Colonic mucosa (tissue), 4 donors: Measurements from ENCODE around the gene ADAMTSL1. TPM values are rescaled to one million over a fixed set of nuclear protein-coding genes. Genes with fewer than 3 reads are reported as not detected.

Experiments used
- DNase-seq: peaks from one replicate; pipeline ENCODE4 v3.0.0-alpha.2; 2020
- H3K27ac ChIP-seq: fragments of 200-600 bp; one replicate; pipeline ENCODE4 v1.8.0; 2021
- H3K27me3 ChIP-seq: fragments of 200-600 bp; one replicate; pipeline ENCODE4 v1.8.0; 2021
- H3K36me3 ChIP-seq: fragments of 200-600 bp; one replicate; pipeline ENCODE4 v1.8.0; 2021
- H3K4me1 ChIP-seq: fragments of 200-600 bp; one replicate; pipeline ENCODE4 v1.8.0; 2021; ENCODE audit warnings: mild to moderate bottlenecking
- H3K4me3 ChIP-seq: fragments of 200-600 bp; one replicate; pipeline ENCODE4 v1.8.0; 2021
- H3K9ac ChIP-seq, 2 donors: one replicate each; pipeline ENCODE4 v1.7.0; 2013; ENCODE audit warnings: control low read depth in 2 of 2, low read depth in 2 of 2, low read length in 2 of 2
- H3K9me3 ChIP-seq: fragments of 200-600 bp; one replicate; pipeline ENCODE4 v1.8.0; 2021
- intact Hi-C: fragments of 100-400 bp; cut with DNase I; formaldehyde crosslinking; loops from one replicate; pipeline ENCODE4 v1.14.1; 2022
- total RNA-seq, 2 donors: library from RNA; stranded (reverse); fragmentation: NEBNext Ultra II Directional in 1 of 2; extraction: Animal tissue kit (Norgen Biotek cat#: 25700) in 1 of 2; gene quantifications; one replicate each; pipeline ENCODE4 v1.2.1, GENCODE V29; 2021
- TF ChIP-seq, protein P1 (sequence below): fragments of 200-600 bp; IDR thresholded peaks from one replicate; pipeline ENCODE4 v1.8.0; 2022; ENCODE audit warnings: antibody characterized with exemption, mild to moderate bottlenecking
- donor health status: healthy.
- donor health status: DM: no; HTN: no; CAD: no.
- donor health status: DM: no; HTN: no; CAD: no.

ADAMTSL1 gene
- total RNA-seq, 2 donors from 2014 or later = 10.2 to 14.7 TPM

DNA sequence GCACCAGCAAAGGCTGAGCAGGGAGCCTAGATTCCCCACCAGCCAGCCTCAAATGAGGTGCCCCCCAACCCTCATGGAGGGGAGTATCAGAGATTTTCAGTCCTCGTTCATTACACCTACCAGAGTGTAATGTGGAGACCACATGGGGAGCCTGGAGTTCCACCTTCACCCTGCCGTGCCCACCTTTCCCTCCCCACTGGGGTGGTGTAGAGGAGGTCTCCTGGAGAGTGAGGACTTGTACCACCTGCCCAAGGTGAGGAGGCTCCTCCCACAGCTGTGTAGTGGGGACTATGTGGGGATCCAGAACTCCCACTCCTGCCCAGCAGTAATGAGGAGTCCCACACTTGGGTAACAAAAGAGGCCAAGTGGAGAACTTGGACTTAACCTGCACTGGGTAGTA is 337.2 kb downstream of the ADAMTSL1 start:
- Histone ChIP-seq H3K4me3 (no peak overlapping the region), H3K27ac (peak overlapping the region; percentile 51), H3K9ac (no peak overlapping the region), H3K27me3 (no peaks in the 10 kb centered on the region), H3K36me3 (no peaks in the 10 kb centered on the region), H3K4me1 (no peaks in the 10 kb centered on the region), H3K9me3 (no peaks in the 10 kb centered on the region)
- TF ChIP-seq, protein P1, sequence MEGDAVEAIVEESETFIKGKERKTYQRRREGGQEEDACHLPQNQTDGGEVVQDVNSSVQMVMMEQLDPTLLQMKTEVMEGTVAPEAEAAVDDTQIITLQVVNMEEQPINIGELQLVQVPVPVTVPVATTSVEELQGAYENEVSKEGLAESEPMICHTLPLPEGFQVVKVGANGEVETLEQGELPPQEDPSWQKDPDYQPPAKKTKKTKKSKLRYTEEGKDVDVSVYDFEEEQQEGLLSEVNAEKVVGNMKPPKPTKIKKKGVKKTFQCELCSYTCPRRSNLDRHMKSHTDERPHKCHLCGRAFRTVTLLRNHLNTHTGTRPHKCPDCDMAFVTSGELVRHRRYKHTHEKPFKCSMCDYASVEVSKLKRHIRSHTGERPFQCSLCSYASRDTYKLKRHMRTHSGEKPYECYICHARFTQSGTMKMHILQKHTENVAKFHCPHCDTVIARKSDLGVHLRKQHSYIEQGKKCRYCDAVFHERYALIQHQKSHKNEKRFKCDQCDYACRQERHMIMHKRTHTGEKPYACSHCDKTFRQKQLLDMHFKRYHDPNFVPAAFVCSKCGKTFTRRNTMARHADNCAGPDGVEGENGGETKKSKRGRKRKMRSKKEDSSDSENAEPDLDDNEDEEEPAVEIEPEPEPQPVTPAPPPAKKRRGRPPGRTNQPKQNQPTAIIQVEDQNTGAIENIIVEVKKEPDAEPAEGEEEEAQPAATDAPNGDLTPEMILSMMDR = no peak
- intact Hi-C loops = no loop called here
- no peak for DNase-seq

DNA sequence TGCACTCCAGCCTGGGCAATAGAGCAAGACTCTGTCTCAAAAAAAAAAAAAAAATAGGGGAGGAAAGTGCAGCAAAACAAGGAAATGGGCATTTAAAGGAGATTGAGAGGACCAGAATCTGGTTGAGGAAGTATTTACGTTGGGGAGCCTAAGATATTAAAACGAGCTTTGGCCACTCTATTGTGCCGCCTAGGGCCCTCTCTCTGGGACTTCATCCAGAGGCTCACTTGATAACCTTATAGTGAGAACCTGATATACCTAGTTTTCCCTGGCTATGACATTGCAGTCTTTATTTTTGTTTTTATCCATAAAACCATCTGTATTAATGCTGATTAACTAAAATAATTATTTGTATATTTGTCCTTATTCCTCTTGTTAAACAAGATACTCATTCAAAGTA is 345.5 kb downstream of the ADAMTSL1 start:
- Histone ChIP-seq H3K4me1 (no peaks in the 10 kb centered on the region), H3K9me3 (no peaks in the 10 kb centered on the region), H3K36me3 (no peaks in the 10 kb centered on the region), H3K27ac (no peak overlapping the region), H3K9ac (no peak overlapping the region), H3K4me3 (no peak overlapping the region), H3K27me3 (no peaks in the 10 kb centered on the region)
- no peak for DNase-seq
- TF ChIP-seq, protein P1 = no peak
- intact Hi-C loops = no loop called here

DNA sequence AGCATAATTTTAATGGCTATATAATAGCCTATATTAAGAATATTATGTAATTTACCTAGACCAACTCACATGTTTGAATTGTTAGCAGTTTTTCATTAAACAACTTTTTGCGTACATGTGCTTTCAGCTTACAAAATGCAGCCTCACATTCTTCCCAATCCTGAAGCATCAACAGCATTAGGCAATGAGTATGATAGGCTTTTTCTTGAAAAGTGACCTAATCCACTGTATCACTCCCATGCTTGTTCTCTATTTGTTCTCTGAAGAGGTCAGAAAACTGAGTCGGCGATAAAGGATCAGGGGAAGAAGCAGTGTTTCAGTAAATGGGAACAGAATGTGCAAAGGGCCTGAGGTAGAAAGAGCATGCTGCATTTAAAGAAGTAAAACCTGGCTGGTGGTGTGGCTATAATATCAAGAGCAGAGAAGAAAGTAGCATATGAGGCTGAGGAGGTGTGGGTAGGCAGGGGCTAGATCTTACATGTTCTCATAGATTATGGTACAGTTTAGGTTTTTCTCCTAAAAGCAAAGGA is 346.7 kb downstream of the ADAMTSL1 start:
- Histone ChIP-seq H3K36me3 (no peaks in the 10 kb centered on the region), H3K27ac (no peak overlapping the region), H3K9me3 (no peaks in the 10 kb centered on the region), H3K4me1 (peaks cover 5% of the 10 kb centered on the region), H3K4me3 (no peak overlapping the region), H3K27me3 (no peaks in the 10 kb centered on the region), H3K9ac (no peak overlapping the region)
- no peak for DNase-seq
- intact Hi-C loops = loop anchor here (10.0 kb wide), 1 partner anchor 566 kb away; no protein-coding TSS in a partner anchor
- TF ChIP-seq, protein P1 = no peak

DNA sequence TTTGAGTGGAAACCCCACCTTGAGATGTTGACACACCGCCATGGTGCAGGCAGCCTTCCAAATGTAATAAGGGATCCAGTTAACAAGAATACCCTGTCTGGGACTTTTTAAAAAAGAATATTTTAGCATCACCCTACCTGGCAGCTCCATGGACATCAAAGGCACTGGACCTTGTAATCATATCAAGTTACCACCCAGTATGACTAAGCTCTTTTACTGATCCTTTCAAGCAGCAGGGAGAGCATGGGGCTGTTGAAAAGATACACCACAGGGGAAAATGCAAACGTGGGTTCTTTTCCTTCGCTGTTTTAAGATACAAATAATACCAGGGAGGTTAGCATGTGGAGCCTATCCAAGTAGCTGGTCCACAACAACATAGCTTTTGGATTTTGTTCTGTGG is 347.8 kb downstream of the ADAMTSL1 start:
- Histone ChIP-seq H3K36me3 (no peaks in the 10 kb centered on the region), H3K27ac (peak overlapping the region; percentile 35), H3K9ac (no peak overlapping the region), H3K4me1 (peaks cover 5% of the 10 kb centered on the region), H3K4me3 (no peak overlapping the region), H3K9me3 (no peaks in the 10 kb centered on the region), H3K27me3 (no peaks in the 10 kb centered on the region)
- TF ChIP-seq, protein P1 = no peak
- intact Hi-C loops = loop anchor here (10.0 kb wide), 1 partner anchor 567 kb away; no protein-coding TSS in a partner anchor
- peak; percentile 44 for DNase-seq

DNA sequence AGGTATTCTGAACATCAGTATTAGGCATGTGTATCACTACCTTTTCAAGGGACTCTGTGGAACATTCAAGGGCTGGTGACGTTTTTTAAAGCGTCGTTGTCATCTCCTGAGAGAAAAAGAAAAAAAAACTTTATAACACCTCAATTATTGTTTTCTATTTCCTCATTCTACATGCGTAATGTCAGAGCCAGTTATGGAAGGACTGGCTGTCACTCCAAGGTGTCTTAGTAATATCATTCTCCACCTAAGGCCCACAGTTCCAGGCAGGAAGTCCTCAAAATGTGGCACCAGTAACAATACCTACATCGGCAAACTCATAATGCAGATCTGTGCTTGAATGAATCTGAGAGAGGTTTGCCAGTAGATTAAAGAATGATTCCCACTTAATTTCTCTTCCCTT is 348.9 kb downstream of the ADAMTSL1 start:
- TF ChIP-seq, protein P1 = no peak
- peak; percentile 29 for DNase-seq
- Histone ChIP-seq H3K27ac (peak overlapping the region; percentile 40), H3K9me3 (no peaks in the 10 kb centered on the region), H3K9ac (no peak overlapping the region), H3K27me3 (no peaks in the 10 kb centered on the region), H3K4me3 (no peak overlapping the region), H3K4me1 (peaks cover 5% of the 10 kb centered on the region), H3K36me3 (no peaks in the 10 kb centered on the region)
- intact Hi-C loops = loop anchor here (10.0 kb wide), 1 partner anchor 568 kb away; no protein-coding TSS in a partner anchor
